Measurements from ENCODE around the gene DHX58.

DHX58 gene

GRCh38 chr17:42129109-42129837 is 16.8 kb upstream of the DHX58 start:
- no peak for DNase-seq

- no peak for DNase-seq
Measured at GRCh38 chr17:42127414-42127813, 14.9 kb upstream of the DHX58 start.

GRCh38 chr17:42126836-42127235 is 14.3 kb upstream of the DHX58 start:
- no peak for DNase-seq

GRCh38 chr17:42125565-42125964 is 13.1 kb upstream of the DHX58 start:
- no peak for DNase-seq

GRCh38 chr17:42124256-42124655 is 11.7 kb upstream of the DHX58 start:
- no peak for DNase-seq

- no peak for DNase-seq
Measured at GRCh38 chr17:42122371-42123303, 10.1 kb upstream of the DHX58 start, which contains the start of gene HSPB9. Gene HSPB9 (plus strand): TSS chr17:42122804. CDS start chr17:42122851, 47 bp downstream.

GRCh38 chr17:42120770-42121769 is 8.6 kb upstream of the DHX58 start, which contains the start of gene KAT2A:
Gene KAT2A (minus strand): TSS chr17:42121367. CDS start chr17:42121304, 63 bp downstream.
- DNase-seq, result peak; percentile 84

- DNase-seq, result no peak
Measured at GRCh38 chr17:42120161-42120769, 7.8 kb upstream of the DHX58 start.

- no peak for DNase-seq
Measured at GRCh38 chr17:42119301-42119700, 6.8 kb upstream of the DHX58 start.

GRCh38 chr17:42118545-42118944 is 6.0 kb upstream of the DHX58 start:
- peak; percentile 59 for DNase-seq

- no peak for DNase-seq
Measured at GRCh38 chr17:42118126-42118510, 5.6 kb upstream of the DHX58 start.

GRCh38 chr17:42117397-42118125 is 5.0 kb upstream of the DHX58 start:
- DNase-seq, result no peak

GRCh38 chr17:42116705-42117396 is 4.3 kb upstream of the DHX58 start:
- peak; percentile 87 for DNase-seq

GRCh38 chr17:42114118-42114517 is 1.6 kb upstream of the DHX58 start:
- no peak for DNase-seq

- DNase-seq, result no peak
Measured at GRCh38 chr17:42113293-42114069, 967 bp upstream of the DHX58 start.

- no peak for DNase-seq
Measured at GRCh38 chr17:42111871-42112551, 503 bp downstream of the DHX58 start.

GRCh38 chr17:42111265-42111636 is 1.3 kb downstream of the DHX58 start:
- DNase-seq, result no peak

- DNase-seq, result peak; percentile 15
Measured at GRCh38 chr17:42110301-42111264, 1.9 kb downstream of the DHX58 start.

Measured in CD4-positive, alpha-beta T cell treated with Interleukin-6 for 4 hours (primary cell).